ENCODE data around the gene ADAMTSL1. TPM values are rescaled to one million over a fixed set of nuclear protein-coding genes. Genes with fewer than 3 reads are reported as not detected.
A peak's percentile ranks its signal among the peaks of the same experiment; 100 is the strongest.

Gene ADAMTSL1
- total and polyA plus RNA-seq, 8 donors: 1.1 to 98.8 (median 8.4) TPM

GRCh38 chr9:18851069-18851795 lies 377.3 kb downstream of the ADAMTSL1 start:
- H3K36me3 ChIP-seq: no peaks in the 10 kb centered on the region
- no peak overlapping the region for H3K27ac ChIP-seq
- WGBS, 5 donors: 55 to 70% (median 68%) methylated on average over 5 of the region's 5 CpGs
- no peak for DNase-seq
- peaks cover 8 to 49% (median 30%) of the 10 kb centered on the region in 4 donors for H3K4me1 ChIP-seq
- no peaks in the 10 kb centered on the region for H3K27me3 ChIP-seq
- intact Hi-C loops (cut with DNase I; ENCODE audit: low total_unique reads): no loop called here
- no peaks in the 10 kb centered on the region for H3K9me3 ChIP-seq
- no peak overlapping the region for H3K4me3 ChIP-seq
- no peak for TF ChIP-seq CTCF (IDR thresholded peaks at IDR 0.05)
- TF ChIP-seq POLR2A (IDR thresholded peaks at IDR 0.05): no peak
- no peak for TF ChIP-seq POLR2AphosphoS5 (IDR thresholded peaks at IDR 0.05)
- no peak for TF ChIP-seq EP300 (IDR thresholded peaks at IDR 0.05)

- DNase-seq: peak; percentile 41 to 82
- Histone ChIP-seq H3K4me3 (no peak overlapping the region), H3K4me1 (peaks cover 8 to 24% (median 14%) of the 10 kb centered on the region in 4 donors), H3K27me3 (no peaks in the 10 kb centered on the region), H3K9me3 (no peaks in the 10 kb centered on the region), H3K27ac (peak overlapping the region in 4 of 5 donors; percentile 4 to 65 (median 21)), H3K36me3 (no peaks in the 10 kb centered on the region)
- TF ChIP-seq POLR2AphosphoS5 (IDR thresholded peaks at IDR 0.05) (peak in 2 of 3 donors; percentile 61 to 75), CTCF (IDR thresholded peaks at IDR 0.05) (no peak), EP300 (IDR thresholded peaks at IDR 0.05) (no peak)
- WGBS, 5 donors: 20 to 40% (median 30%) methylated on average over 2 of the region's 2 CpGs
- intact Hi-C loops (cut with DNase I; ENCODE audit: low total_unique reads): no loop called here
Measured at GRCh38 chr9:18855656-18856055, 381.7 kb downstream of the ADAMTSL1 start.

- WGBS, 5 donors: 79 to 89% (median 84%) methylated on average over 4 of the region's 4 CpGs
- Histone ChIP-seq H3K36me3 (no peaks in the 10 kb centered on the region), H3K4me3 (no peak overlapping the region), H3K27me3 (no peaks in the 10 kb centered on the region), H3K27ac (no peak overlapping the region), H3K4me1 (peaks cover 4 to 34% (median 25%) of the 10 kb centered on the region in 4 donors), H3K9me3 (no peaks in the 10 kb centered on the region)
- no peak for TF ChIP-seq CTCF (IDR thresholded peaks at IDR 0.05)
- TF ChIP-seq EP300 (IDR thresholded peaks at IDR 0.05): no peak
- TF ChIP-seq POLR2A (IDR thresholded peaks at IDR 0.05): no peak
- no peak for TF ChIP-seq POLR2AphosphoS5 (IDR thresholded peaks at IDR 0.05)
- intact Hi-C loops (cut with DNase I; ENCODE audit: low total_unique reads): no loop called here
- no peak for DNase-seq
Measured at GRCh38 chr9:18857334-18857733, 383.4 kb downstream of the ADAMTSL1 start.

GRCh38 chr9:18857769-18858168 lies 383.8 kb downstream of the ADAMTSL1 start:
- Histone ChIP-seq H3K27me3 (no peaks in the 10 kb centered on the region), H3K9me3 (no peaks in the 10 kb centered on the region), H3K4me3 (no peak overlapping the region), H3K36me3 (no peaks in the 10 kb centered on the region), H3K27ac (peak overlapping the region in 1 of 5 donors; percentile 23), H3K4me1 (peaks cover 4 to 38% (median 26%) of the 10 kb centered on the region in 4 donors)
- intact Hi-C loops (cut with DNase I; ENCODE audit: low total_unique reads): no loop called here
- DNase-seq: no peak
- no peak for TF ChIP-seq EP300 (IDR thresholded peaks at IDR 0.05)
- TF ChIP-seq POLR2AphosphoS5 (IDR thresholded peaks at IDR 0.05): no peak
- no peak for TF ChIP-seq POLR2A (IDR thresholded peaks at IDR 0.05)
- no peak for TF ChIP-seq CTCF (IDR thresholded peaks at IDR 0.05)
- 42 to 63% (median 45%) methylated on average over 1 of the region's 1 CpG for WGBS, 5 donors

Data from stomach (tissue), 9 donors.